NCI-H82 treated with DMSO at 0.1 percent for 48 hours (cell line): ENCODE results near the gene SPECC1L.

Experiments
- DNase-seq: peaks from one replicate; lab custom pipeline; 2025; ENCODE audit not compliant: unreplicated experiment; lab: John Stamatoyannopoulos, UW

The SPECC1L gene

DNA sequence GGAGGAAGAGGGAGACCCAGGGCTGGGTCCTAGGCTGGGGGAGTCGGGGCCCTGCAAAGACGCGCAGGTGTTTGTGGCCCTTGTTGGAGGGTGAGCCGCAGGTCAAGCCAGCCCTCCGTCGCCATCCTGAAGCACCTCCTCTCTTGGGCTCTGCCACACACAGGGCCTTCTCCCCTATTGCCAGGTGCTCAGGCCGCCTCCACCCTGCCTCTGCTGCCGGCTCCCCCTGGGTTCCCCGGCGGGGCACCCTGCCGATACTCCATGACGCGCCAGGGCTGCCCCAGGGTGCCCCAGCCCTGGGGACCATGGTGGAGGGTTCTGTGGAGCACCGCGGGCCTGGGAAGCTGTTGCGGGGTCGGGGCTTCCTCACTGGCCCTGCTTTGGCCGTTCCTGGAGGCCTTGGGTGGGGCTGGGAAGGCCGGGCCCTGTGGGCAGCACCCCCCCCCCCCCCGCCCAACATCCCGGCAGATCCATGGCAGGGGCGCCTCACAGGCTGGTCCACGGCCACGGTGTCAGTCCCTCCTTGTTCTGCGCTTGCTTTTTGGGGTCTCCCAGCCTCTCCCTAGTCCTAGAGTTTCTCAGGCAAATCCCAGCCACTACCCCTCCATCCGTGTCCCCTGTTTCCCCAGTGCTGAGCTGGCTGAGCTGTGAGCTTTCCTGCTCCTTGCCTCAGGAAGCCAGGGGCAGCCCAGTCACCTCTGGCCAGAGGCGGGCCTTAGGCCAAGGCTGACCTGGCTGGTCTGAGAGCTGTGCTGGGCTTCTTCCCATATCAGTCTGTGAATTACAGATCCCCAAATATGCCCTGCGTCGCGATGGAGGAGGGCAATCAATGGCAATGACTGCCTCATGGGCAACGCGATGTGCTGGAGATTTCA lies 154.5 kb downstream of the SPECC1L start:
- no peak for DNase-seq

DNA sequence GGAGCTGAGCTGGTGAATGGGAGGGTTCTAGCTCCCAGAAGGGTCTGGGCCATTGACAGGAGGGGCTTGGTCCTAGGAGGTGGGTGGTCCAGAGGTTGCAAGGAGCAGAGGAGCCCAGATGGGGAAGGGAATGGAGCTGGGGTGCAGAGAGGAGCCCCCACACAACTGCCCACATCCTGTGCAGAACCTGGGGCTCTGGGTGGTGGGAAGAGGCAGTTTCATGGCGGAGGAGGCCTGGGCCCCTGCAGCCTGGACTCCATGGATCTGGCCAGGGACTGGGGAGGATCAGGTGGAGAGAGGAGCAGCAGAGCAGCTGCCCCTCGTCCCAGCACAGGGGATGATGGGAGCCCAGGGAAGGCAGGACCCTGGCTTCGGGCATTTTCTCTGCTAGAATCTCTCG lies 155.8 kb downstream of the SPECC1L start:
- no peak for DNase-seq

DNA sequence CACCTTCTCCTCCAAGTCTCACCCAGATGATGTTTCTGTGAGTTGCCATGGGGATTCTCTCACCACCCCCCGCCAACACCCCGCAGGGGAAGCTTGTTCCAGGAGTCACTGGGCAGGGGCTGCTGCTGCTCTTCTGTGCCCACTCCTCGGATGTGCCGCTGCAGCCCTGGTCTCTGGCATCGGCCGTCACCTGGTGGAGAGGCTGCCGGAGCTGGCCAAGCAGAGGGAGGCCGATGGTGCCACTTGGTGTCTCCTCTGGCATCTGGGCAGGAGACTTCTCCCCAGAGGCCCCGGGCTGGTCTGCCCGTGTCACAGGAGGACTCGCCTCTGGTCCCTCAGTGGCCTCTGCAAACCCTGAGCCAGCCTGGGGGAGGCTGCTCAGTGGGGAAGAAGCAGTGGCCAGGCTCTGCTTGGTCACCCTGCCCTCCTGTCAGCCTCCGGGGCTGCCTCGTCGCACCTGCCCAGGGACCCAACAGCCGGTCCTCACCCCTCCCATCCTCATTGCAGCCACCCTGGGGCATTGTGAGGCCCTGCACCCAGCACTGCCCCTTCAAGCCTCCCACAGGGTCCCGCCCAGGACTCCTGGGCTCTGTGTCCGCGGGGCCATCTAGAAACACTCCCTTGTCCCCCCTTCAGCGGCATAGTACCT lies 156.3 kb downstream of the SPECC1L start:
- no peak for DNase-seq

DNA sequence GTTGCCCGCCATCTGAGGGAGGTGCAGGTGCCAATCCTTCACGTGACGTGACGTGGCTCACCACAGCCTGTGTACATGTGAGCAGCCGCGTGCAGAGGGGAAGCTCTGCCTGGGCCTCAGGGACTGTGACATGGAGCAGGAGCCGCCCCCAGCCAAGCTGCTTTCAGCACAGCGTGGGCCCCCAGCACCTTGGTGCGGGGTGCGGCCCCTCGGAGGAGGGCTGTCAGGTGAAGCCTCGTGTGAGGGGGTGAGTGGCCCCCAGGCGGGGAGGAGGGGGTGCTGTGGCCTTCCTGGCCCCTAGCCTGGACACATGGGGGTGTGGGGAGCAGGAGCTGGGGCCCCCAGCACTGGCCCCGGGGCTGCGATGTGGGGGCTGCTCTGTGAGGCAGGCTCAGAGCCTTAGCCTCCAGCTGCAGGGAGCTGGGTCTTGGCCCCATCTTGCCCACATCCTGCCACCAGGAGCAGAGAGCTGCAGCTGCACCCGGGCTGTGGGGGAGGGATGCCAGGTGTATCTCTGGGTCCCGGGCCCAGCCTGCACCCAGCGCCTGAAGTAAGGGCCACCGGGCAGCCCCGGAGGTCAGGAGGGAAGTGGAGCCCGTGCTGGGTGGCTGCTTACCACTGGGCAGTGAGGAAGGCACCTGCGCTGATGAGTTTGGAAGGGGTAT lies 157.0 kb downstream of the SPECC1L start, which contains the start of gene ADORA2A:
Gene ADORA2A (plus strand): TSS at position 100 of the 665 bp plus-strand sequence. CDS start 5,806 bp downstream, outside the sequence.
- DNase-seq, result no peak

DNA sequence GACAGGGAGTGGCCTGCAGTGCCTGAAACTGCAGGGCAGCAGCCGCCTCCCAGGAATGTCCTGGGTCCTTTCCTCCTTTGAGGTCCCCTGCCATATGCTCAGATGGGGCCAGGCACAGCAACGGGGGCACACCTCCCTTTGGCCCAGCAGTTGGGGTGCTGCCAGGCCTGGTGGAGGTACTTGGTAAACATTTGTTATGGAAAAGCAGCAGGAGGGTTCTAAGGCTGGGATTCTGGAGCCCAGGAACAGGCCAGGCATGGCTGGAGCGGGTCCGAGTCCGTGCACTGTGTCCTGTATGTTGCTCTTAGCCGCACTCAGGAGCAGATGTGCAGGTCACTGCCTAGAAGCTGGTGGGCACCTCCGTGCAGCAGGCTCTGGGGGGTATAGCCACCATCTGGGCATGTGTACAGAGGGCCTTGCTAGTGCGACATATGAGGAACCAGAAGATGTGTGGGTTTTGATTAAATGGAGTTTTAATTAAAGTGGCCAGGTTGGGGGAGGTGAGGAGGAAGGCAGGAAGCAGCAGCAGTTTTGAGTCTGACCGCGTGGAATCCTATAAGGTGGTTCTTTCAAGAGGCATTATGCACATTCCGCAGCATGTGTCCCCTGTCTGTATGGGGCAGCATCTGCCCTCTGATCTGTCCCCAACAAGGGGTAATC lies 158.2 kb downstream of the SPECC1L start:
- DNase-seq, result no peak

DNA sequence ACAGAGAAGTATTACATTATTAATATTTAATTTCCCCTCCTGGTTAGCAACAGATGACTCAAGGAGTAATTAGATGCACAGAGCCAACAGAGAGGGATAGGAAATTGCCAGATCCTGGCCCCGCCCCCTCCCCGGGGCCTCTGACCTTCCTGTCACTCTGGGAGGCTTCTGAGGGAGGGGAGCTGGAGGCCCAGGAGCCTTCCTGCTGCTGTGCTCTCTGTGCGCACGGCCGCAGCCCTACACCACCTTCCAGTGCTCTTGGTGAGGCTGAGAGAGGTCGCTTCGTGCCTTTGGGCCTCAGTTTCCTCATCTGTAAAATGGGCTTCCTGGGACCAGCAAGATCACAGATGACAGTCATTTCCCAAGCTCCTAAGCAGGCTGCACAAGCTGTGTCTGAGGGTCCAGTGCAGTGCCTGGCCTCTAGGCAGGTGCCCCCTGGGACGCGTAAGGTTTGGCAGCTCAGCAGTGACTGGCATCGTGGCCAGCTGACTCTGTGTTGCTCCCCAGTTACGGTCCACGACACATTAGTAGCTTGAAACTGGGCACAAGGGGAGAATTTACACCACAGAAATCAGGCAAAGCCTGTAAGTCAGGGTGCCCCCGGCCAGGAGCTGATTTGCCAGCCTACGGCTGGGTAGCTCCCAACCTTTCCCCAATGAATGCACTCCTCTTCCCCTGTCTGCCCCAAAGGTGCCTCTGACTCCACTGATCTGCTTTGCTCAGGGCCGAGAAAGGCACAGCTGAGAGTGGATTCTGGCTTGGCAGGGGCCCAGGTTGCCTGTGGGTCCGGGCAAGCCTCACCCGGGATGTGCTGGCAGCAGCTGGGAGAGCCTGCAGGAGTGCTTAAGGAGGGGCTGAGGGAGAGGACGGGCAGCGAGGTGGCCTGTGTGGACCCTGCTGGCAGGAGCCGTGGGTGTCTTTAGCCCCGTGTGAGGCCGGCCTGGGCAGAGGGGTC lies 159.1 kb downstream of the SPECC1L start:
- DNase-seq, result no peak

DNA sequence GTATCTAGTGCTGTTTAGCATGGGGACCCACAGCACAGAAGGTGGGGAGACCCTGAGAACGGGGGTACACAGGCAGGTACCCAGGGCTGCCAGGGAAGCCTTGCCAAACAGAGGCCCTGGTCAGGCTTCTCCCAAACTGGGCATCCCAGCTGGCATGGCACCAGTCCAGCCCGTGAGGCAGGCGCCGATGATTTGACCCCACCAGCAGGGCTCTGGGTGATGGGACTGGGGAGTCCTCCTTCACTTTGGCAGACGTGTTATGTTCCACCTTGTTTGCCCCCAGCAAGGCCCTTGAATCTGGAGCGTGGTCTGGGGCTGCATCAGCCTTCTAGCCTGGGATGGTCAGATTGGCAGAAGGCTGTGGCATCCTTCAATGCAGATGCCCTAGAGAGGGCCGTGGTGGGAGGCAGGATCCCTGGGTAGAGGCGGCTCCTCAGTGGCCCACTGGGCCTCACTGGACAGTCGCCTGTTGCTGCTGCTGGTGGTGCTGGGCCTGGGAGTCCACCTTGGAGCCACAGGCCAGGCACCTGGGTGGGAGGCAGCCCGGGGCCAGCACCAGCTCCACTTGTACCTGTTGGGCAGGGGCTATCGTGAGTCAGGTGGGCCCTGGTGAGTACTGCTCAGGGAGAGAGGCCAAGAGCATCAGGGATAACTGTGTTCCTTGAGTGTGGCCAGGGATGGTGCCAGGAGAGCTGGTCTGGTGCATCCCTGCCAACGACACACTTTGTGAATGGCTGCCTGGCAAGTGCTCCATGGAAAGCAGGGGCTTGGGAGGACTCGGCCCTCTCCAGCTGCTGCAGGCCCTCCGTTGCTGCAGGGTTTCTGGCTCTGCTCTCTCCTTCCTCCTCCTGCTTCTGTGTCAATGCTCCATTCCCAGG lies 160.0 kb downstream of the SPECC1L start:
- no peak for DNase-seq

DNA sequence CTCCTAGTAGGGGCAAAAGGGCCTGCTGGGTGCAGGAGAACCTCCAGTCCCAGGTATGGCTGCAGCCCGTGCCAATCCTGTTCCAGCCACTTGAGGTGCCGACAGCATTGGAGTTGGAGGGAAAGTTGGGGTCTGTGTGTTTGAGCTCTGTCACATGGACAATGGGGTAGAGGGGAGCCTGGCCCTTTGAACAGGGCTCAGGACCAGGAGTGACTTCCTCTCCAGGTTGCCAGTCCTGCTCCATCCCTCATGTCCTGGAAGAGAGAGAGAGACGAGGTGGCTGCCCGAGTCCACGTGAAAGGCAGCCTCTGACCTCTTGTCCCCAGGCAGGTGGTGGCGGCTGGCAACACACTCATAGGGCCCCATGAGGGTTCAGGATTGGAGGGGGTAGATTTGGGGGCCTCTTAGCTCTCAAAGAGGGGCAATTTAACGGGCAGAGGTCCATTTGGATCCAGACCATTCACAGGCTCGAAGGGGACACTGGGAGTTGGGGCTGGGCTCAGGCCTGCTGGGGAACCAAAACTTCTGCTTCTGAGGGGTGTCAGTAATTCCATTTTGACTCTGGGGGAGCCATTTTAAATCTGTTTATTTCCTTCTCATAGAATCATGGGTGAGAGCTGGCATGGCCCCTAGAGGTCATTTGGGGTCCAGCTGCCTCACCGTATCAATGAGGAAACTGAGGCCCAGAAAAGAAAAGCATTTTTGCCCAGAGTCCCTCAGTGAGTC lies 160.8 kb downstream of the SPECC1L start:
- DNase-seq, result no peak

DNA sequence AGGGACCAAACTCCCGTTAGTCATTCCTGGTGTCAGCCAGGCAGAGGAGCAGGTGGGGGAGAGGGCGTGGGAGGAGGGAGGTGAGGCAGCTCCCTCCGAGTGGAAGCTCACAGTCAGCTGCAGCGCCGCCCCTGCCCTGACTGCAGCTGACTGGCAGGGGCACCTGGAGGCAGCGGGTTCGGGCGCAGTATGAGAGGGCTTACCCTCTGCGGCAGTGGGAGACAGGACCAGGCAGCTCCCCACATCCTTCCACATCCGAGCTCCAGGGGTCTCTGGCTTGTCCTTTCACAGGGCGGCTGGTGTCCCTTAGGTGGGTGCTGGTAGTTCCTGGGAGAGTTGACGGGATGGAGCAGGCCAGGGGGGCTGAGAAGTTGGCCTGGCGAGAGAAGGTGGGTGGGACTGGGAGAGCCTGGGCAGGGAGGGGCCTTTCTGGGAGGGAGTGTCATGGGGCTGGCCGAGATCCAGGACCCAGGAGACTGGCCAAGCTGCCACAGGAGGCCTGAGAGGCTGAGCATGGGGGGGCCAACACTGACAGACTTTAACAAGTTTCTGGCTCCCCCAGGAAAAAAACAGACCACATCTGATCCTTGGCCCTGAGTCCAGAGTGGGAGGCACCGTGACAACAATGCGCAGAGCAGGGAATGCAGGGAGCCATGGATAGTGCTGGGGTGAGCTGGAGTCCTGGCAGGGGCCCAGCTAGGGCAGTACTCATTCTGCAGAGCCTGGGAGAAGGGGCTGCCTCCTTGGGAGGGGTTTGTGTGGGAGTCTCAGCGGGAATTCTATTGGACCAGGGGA lies 161.6 kb downstream of the SPECC1L start:
- no peak for DNase-seq

DNA sequence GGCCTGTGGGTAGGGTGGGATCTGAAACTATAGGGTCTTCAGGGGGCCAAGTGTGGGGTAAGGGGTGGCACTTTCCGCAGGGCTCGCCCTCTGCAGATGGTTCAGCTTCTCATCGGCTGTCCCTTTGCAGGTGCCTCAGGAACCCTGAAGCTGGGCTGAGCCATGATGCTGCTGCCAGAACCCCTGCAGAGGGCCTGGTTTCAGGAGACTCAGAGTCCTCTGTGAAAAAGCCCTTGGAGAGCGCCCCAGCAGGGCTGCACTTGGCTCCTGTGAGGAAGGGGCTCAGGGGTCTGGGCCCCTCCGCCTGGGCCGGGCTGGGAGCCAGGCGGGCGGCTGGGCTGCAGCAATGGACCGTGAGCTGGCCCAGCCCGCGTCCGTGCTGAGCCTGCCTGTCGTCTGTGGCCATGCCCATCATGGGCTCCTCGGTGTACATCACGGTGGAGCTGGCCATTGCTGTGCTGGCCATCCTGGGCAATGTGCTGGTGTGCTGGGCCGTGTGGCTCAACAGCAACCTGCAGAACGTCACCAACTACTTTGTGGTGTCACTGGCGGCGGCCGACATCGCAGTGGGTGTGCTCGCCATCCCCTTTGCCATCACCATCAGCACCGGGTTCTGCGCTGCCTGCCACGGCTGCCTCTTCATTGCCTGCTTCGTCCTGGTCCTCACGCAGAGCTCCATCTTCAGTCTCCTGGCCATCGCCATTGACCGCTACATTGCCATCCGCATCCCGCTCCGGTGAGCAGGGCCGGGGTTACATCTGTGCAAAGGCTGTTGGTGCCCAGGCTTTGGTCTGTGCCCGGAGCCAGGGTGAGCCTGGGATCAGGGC lies 162.6 kb downstream of the SPECC1L start:
- DNase-seq, result no peak

DNA sequence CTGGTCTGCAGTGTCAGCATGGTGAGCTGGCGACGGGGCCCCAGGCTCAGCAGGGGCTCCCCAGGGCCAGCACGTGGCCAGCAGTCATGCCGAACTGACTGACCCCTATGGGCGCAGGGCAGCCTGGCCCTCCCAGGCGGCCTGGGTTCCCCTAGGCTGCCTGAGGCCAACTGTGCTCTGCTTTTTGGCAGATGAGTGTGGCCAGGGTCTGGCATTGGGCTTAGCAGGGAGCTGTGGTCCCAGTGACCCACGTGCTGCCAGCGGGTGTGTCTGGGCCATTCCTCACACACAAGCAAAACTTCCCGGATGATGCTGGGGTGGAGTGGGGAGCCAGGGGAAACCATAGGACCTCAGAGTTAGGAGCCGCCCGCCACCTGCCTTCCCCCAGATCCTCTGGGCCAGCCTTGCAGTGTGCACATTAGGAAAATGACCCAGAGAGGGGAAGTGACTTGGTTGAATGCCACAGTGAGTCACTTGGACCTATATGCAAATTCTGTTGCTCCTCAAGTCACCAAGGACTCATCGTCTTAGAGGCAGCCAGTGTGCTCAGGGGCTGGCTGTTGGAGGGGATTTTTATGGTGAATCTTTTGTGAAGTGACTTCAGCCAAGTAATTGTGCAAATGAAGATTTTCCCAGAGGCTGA lies 163.3 kb downstream of the SPECC1L start:
- DNase-seq, result no peak

DNA sequence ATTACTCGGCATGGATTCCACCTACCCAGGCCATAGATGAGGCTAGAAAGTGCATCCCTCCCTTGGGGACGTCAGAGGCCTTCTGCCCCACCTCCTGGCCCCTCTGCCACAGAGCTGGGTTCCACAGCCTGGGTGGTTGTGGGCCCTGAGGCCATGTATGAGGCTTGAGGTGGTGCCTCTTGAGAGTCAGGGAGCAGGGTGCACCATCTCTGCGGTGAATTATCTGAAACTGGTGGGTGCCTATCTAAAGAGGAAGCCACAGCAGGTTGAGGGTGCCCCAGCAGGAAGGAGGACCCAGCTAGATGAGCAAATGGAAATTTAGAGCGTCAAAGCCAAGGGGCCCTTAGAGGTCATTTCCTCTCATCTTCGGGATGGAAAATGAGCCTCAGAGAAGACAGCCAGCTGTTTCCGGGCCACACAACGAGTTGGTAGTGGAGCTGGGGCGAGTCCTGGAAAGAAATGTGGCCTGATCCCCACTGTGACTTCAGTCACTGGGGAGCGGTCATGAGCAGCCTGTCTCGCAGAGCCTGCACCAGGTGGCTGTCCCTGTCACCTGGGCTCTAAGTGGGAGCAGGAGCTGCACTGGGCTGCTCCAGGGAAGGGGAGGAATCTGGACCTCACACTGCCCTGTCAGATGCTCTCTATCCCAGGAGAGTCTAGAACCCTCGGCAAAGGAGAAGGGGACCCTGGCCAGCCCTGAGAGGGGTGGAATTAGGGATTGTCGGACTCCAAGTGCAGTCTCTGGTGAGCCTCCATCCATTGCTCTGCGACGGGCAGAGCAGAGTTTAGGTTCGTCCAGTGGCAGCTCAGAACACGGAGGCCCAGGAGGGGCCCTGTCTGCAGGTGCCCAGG lies 164.1 kb downstream of the SPECC1L start:
- DNase-seq, result no peak

DNA sequence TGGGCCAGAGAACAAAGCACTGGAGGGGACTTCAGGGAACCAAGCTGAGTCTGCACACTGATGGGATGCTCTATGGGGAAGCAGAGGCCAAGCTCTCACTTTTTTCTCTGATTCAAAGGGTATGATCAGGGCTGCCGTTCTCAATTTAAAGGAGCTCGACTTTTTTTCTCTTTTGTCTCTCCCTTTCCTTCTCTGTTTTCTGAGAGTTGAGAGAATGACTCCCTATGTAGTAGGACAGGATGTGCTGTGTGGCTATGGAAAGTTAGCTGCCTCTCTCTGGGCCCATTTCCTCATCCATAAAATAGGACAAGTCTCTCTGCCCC lies 164.7 kb downstream of the SPECC1L start:
- DNase-seq, result no peak

DNA sequence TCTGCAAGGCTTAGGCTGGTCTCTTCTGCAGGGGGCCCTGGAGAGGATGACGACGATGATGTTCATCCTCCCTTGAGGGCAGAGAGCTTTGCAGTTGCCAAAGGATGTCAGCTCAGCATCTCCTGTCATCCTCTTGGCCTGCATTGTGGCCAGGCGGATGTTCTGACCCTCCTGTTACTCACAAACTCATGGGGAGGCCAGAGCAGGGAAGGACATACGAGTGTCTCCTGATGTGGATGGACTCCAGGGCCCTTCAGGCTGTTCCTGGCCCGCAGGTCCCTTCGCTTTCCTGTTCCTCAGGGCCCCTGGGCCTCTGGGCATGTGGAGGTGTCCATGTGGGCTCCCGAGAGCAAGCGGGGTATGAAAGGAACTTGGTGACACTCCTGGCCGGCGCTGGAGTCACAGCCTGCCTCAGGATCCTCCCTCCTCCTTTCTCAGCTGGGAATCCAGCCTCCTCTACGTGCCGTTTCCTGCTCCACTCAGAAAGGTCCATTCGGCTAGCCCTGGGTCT lies 165.3 kb downstream of the SPECC1L start:
- no peak for DNase-seq

DNA sequence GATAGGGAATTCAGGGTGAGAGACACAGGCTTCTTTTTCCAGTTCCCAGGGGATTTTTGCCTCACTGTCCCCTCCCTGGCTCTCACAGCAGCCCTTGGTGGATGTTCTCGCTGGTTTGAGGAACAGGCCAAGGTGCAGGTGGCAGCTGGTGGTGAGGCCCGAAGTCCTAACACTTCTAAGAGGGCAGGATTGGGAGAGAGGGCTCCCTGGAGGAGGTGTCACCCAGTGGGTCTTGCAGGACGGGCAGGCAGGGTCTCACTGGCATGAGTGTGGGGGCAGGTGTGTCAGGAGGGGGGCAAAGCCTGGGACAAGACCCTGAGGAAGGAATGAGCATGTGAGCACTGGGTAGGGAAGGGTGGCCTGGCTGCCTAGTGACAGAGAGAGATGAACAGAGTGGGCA lies 165.9 kb downstream of the SPECC1L start:
- DNase-seq, result no peak
